GM12891 (cell line): ENCODE results near the gene DKC1.

Experiments used
- DNase-seq: peaks from one replicate; pipeline ENCODE4 v3.0.0; 2011; ENCODE audit warnings: low spot score; ENCODE audit not compliant: insufficient read length
- FAIRE-seq: peaks from 2 replicates; lab custom pipeline; 2011; peaks lifted over from hg19 to GRCh38; lab: Jason Lieb, UNC
- PAX5 ChIP-seq: IDR thresholded peaks from 2 replicates; pipeline ENCODE4 v1.6.1; 2011; ENCODE audit warnings: low read length, moderate library complexity, mild to moderate bottlenecking; ENCODE audit not compliant: insufficient read depth, severe bottlenecking
- POLR2A ChIP-seq: IDR thresholded peaks from 2 replicates; pipeline ENCODE4 v1.6.1; 2011; ENCODE audit warnings: low read depth, low read length, control low read depth
- POLR2AphosphoS5 ChIP-seq: IDR thresholded peaks from 2 replicates; pipeline ENCODE4 v1.6.1; 2011; ENCODE audit warnings: low read depth, low read length, control low read depth
- POU2F2 ChIP-seq: IDR thresholded peaks from 2 replicates; pipeline ENCODE4 v1.6.1; 2011; ENCODE audit warnings: low read depth, mild to moderate bottlenecking, control low read depth, low read length, moderate library complexity
- SPI1 ChIP-seq: IDR thresholded peaks from 2 replicates; pipeline ENCODE4 v1.6.1; 2011; ENCODE audit warnings: low read depth, low read length, control low read depth
- TAF1 ChIP-seq: IDR thresholded peaks from 2 replicates; pipeline ENCODE4 v1.6.1; 2011; ENCODE audit warnings: low read depth, low read length, control low read depth

Gene DKC1

DNA sequence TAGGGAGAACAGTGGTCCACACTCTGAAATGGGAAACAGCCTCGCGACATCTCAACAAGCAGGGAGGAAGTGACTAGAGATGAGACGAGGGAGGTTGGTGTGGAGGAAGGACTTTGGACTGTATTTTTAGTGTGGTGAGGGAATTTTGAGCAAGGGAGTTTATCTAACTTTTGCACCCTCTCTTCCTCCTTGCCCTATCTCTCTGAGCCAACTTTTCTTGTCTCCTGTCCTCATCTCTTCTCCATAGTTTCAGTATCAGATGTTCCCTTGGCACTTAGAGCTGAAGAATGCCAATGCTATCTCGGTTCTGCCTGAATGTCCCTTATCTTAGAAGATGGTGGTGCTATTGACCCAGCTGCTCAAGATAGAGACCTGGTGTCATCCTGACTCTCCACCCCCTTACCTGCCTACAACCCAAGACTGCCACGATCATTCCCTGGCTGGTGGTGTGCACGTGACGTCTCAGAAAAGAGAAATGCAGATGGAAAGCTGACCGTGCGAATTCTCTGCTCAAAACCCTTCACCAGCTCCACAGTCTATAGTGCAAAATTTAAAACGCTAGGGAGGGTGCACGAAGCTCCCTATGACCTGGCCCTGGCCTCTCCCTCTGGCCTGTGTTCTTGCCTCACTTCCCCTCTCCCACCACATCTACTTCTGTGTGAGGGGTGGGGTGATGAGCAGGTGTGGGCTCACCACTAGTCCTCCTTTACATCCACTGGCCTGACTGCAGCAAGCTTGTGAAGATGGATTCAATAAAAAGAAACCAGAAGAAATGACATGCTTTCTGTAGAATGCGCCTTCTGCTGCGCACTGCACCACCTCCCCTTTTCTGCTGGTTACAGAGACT, 21.7 kb downstream of the DKC1 start:
- no peak for TF ChIP-seq TAF1
- TF ChIP-seq SPI1: 0 out of 2 replicates have a peak, but pooled peaks have one; percentile 12
- DNase-seq (no peak), FAIRE-seq (no peak)

DNA sequence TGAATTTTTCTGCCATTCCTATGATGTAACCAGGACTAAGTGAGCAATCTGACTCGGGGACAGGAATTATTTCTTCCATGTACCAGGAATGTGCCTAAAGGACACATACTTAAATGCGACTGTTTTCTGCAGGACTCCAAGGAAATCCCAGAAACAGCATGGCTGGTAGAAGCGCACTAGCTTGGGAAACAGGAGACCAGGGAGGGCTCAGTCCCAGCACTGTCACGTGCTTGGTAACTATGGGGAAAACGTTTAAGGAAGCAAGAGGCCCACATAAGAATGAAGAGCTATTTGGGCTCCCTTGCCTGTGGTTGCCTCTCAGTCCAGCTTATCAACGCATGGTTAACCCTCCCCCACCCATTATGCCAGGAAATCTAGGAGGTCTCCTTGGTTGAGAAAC, 23.1 kb downstream of the DKC1 start:
- FAIRE-seq: no peak
- no peak for DNase-seq
- no peak for TF ChIP-seq PAX5
- TF ChIP-seq POLR2AphosphoS5: no peak
- TF ChIP-seq TAF1: no peak
- TF ChIP-seq SPI1: no peak

DNA sequence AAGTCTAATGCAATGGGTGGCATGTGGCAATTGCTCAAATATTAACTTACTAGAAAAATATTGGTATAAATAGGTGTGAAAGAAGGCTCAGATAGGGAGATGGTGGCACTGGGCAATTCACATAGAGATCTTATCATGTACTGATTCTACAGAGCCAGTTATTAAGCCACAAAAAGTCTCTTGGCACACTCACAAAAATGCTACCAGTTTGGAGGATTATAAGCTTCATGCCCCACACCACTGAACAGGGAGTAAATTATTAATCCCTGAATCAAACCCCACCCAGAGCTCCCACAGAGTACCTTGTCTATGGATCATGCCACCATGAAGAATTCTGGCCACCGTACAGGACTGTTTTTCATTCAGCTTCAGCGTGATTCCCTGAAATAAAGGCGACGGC, 28.8 kb downstream of the DKC1 start:
- TF ChIP-seq SPI1 (no peak), POLR2AphosphoS5 (no peak), PAX5 (no peak), TAF1 (no peak), POU2F2 (no peak), POLR2A (no peak)
- peak; percentile 5 for FAIRE-seq

DNA sequence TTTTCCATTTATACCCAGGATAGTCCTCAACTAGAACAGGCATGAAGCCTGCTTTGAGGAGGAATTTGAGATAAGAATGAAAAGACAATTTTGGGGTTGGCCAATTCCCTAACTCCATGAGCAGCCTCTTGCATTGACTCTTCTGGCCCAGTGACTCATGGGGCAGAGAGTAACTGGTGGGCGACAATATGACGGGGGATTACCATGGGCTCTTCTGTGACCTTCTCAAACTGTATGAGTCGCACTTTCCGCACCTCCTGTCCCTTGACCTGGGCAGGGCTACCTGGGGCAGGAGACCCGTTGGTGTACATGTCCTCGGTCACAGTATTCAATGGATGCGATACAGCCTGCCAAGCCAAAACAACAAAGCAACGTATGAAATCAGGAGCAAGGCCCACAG, 29.3 kb downstream of the DKC1 start:
- TF ChIP-seq SPI1 (no peak), TAF1 (no peak), PAX5 (no peak), POLR2A (no peak), POU2F2 (no peak), POLR2AphosphoS5 (no peak)
- DNase-seq (no peak), FAIRE-seq (no peak)

More for the DNA sequence above, 28.8 kb downstream of the DKC1 start:
- DNase-seq: no peak

DNA sequence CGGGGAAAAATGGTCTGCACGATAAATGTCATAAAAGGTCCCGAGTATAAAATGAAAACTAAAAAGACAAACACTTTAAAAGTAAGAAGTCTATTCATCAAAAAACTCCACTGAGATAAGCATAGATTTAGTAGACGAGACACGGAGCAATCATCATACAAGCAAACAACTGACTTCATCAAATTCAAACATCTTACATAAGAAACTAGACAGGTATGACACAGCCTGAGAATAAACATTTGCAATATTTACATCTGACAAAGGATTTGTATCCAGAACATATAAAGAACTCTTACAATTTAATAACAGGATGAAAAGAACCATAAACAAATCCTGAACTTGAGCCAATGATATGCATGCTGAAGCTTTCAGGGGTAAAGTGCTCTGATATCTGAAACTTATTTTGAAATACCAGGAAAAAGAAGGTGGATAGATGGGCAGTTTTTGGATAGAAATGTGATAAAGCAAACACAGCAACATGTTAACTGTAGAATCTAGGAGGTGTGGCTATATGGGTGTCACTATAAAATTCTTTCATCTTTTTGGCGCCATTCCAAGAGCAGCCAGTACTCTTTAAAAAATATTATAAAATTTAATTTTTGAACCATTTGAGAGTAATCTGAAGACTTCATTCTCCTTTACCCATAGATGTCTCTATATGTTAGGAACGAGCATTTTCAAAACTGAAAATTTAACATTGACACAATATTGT, 30.6 kb downstream of the DKC1 start:
- FAIRE-seq (no peak), DNase-seq (no peak)
- TF ChIP-seq PAX5 (no peak), POLR2AphosphoS5 (no peak), POU2F2 (no peak), POLR2A (no peak), SPI1 (no peak), TAF1 (no peak)

DNA sequence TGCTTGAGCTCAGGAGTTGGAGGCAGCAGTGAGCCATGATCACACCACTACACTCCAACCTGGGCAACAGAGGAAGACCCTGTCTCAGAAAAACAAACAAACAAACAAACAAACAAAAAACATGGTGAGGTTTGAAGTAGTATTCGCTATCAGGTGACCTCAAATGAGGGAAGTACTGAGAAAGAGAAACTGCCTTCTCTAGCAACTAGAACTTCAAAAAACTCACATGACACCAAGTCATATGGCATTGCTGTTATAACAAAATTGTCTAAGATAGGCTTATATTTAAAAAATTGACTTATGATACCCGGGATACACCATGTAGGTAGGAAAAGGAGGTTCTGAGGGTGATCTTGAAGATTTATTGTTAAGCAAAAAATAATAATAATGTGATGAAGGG, 32.4 kb downstream of the DKC1 start:
- TF ChIP-seq TAF1 (no peak), PAX5 (no peak), POU2F2 (no peak), POLR2A (no peak), POLR2AphosphoS5 (no peak), SPI1 (no peak)
- no peak for DNase-seq
- FAIRE-seq: peak; percentile 31

DNA sequence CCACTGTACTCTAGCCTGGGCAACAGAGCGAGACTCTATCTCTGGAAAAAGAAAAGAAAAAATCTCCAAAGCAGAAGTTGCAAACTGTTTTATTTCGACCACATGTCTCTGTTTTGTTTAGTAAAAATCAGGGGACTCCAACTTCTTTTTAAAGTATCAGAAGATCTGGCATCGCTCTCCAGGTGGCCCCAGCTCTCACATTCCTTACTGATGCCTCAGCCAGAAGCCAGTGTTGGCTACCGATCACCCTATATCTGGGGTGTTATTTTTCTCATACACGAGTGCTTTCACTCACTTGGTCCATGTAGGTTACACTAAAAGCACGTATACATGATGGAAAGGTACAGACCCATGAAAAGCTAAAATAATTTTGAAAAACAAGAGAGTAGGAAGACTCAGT, 34.3 kb downstream of the DKC1 start:
- FAIRE-seq: peak; percentile 59
- no peak for TF ChIP-seq TAF1
- TF ChIP-seq SPI1: no peak
- TF ChIP-seq POU2F2: no peak
- DNase-seq: no peak

DNA sequence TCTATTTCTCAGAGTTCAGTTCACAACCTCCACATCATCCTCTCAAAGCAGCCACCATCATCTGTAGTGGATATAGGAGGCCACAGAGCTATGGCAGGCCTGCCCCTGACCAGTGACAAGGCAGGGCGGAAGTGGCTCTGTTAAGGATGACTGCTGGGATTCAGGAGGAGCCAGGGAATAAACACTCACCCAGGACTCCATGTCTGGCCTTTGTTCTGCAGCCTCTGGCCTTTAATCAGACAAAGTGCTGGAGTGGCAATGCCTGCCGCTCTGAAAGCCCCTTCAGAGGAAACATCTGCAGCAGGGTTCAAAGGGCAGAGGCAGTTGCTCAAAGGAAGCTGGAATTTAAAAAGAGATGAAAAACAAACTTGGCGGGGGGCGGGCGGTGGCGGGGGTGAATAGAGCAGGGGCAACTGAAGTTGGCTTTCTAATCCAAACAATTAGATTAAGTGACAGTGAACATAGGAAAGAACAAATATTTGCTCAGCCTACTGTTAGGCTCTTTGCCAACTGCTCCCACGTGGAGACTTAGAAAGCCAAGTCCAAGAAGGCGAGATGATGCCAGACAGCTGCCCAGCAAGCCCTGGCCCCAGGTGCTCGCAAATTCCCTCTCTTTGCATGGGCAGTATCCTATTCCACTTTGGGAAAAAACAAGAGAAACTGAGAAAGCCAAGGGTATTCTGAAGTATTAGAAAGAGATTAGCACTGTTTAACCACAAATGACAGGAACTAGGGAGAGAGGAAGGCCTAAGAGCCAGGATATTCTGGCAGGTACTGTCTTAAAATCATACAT, 37.1 kb downstream of the DKC1 start:
- TF ChIP-seq TAF1 (no peak), PAX5 (no peak), POLR2A (no peak), POLR2AphosphoS5 (no peak), SPI1 (no peak), POU2F2 (no peak)
- DNase-seq (no peak), FAIRE-seq (no peak)
